ENCODE data around the gene MBP. TPM values are rescaled to one million over a fixed set of nuclear protein-coding genes. Genes with fewer than 3 reads are reported as not detected.
A peak's percentile ranks its signal among the peaks of the same experiment; 100 is the strongest.

Gene MBP
- total RNA-seq, 1 experiment from 2014 or later: 88.8 TPM

DNA sequence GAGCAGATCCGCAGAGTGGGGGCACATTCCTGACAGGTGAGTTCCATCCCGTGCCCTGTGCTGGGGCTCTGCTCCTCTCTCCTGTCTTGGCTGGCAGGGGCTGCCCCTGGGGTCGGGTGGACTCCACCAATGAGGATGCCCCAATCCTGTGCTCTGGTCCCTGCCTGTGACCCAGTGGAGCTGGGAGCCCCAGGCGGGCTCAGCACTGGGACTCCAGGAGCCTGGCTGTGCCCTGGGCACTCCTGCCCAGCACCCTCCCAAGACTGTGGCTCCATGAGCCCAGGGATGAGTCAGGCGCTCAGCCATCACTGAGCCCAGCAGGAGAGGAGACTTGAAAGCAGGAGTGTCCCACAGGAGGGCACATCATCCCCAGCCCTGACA lies 53.9 kb downstream of the MBP start:
- in situ Hi-C loops (cut with HindIII; ENCODE audit: low pct_unique_long_range_greater_than_20kb, low sequenced_read_pairs): no loop called here
- DNase-seq (ENCODE audit: low read depth, low spot score) (no peak), ATAC-seq (peak; percentile 42)
- Histone ChIP-seq H3K27ac (ENCODE audit: low read length) (peak overlapping the region; percentile 1), H3K4me1 (ENCODE audit: control insufficient read depth, insufficient read depth, low read length) (peaks cover 12% of the 10 kb centered on the region), H3K9me3 (ENCODE audit: control insufficient read depth, insufficient read depth, low read depth, low read length) (no peaks in the 10 kb centered on the region), H3K4me3 (ENCODE audit: low read depth in 2 of 2, low read length in 2 of 2) (no peak overlapping the region), H3K36me3 (ENCODE audit: control insufficient read depth, insufficient read depth, low read length) (no peaks in the 10 kb centered on the region), H3K27me3 (ENCODE audit: control insufficient read depth, insufficient read depth, low read length) (no peaks in the 10 kb centered on the region)
- intact Hi-C loops (cut with micrococcal nuclease; ENCODE audit: unreplicated experiment): no loop called here
- ChIA-PET CTCF (interaction anchor here (0.6 kb wide), 1 partner anchor 157 kb away, joined by 3 read pairs; no protein-coding TSS in a partner anchor), POLR2A (no interaction called here)
- BruUV-seq (replicated peaks): no TSS peak
- TF ChIP-seq, protein P1, sequence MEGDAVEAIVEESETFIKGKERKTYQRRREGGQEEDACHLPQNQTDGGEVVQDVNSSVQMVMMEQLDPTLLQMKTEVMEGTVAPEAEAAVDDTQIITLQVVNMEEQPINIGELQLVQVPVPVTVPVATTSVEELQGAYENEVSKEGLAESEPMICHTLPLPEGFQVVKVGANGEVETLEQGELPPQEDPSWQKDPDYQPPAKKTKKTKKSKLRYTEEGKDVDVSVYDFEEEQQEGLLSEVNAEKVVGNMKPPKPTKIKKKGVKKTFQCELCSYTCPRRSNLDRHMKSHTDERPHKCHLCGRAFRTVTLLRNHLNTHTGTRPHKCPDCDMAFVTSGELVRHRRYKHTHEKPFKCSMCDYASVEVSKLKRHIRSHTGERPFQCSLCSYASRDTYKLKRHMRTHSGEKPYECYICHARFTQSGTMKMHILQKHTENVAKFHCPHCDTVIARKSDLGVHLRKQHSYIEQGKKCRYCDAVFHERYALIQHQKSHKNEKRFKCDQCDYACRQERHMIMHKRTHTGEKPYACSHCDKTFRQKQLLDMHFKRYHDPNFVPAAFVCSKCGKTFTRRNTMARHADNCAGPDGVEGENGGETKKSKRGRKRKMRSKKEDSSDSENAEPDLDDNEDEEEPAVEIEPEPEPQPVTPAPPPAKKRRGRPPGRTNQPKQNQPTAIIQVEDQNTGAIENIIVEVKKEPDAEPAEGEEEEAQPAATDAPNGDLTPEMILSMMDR (IDR thresholded peaks at IDR 0.05): no peak
- TF ChIP-seq TCF7L2 (IDR thresholded peaks at IDR 0.05; ENCODE audit: low read depth, low read length) (no peak), POLR2AphosphoS5 (IDR thresholded peaks at IDR 0.05; ENCODE audit: low read depth, low read length) (no peak), SIN3A (IDR thresholded peaks at IDR 0.05; ENCODE audit: borderline replicate concordance, insufficient read depth, low read depth, low read length) (no peak)
- TF ChIP-seq, protein P2, sequence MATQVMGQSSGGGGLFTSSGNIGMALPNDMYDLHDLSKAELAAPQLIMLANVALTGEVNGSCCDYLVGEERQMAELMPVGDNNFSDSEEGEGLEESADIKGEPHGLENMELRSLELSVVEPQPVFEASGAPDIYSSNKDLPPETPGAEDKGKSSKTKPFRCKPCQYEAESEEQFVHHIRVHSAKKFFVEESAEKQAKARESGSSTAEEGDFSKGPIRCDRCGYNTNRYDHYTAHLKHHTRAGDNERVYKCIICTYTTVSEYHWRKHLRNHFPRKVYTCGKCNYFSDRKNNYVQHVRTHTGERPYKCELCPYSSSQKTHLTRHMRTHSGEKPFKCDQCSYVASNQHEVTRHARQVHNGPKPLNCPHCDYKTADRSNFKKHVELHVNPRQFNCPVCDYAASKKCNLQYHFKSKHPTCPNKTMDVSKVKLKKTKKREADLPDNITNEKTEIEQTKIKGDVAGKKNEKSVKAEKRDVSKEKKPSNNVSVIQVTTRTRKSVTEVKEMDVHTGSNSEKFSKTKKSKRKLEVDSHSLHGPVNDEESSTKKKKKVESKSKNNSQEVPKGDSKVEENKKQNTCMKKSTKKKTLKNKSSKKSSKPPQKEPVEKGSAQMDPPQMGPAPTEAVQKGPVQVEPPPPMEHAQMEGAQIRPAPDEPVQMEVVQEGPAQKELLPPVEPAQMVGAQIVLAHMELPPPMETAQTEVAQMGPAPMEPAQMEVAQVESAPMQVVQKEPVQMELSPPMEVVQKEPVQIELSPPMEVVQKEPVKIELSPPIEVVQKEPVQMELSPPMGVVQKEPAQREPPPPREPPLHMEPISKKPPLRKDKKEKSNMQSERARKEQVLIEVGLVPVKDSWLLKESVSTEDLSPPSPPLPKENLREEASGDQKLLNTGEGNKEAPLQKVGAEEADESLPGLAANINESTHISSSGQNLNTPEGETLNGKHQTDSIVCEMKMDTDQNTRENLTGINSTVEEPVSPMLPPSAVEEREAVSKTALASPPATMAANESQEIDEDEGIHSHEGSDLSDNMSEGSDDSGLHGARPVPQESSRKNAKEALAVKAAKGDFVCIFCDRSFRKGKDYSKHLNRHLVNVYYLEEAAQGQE (IDR thresholded peaks at IDR 0.05; ENCODE audit: insufficient read depth in 1 of 2, low read depth in 2 of 2, low read length in 1 of 2): no peak

DNA sequence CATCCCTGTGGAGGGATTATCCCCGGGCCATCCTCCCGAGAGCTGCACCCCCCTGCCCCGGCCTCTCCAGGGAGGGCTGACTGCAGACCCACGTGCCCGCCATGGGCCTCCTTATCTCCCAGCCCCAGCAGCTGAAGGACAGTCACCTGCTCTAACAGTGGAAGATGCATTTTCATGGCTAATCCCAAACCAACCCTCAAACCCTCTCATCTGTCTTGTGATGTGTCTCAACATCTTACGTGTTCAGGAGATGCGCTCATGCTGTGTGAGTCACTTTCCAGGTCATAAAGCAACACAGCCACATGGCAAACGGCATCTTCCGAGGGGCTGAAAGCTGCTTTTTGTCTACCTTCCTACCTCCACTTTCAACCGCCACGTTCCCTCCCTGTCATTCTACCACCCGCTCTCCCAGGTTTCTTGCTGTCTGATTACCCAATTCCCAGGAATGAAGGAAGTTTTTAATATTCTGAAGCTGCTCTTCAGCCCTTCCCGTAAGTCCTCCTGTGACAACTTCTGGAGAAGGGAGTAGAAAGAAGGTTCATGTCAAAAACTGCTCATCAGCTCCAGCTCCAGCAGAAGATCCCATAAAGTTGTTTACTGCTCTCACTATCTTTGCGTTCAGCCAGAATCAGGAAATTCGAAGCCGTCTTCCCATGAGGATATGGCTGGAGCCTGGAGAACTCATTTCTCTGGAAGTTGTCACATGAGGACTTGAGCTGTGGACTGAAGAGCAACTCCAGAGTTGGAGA lies 54.5 kb downstream of the MBP start:
- BruUV-seq (replicated peaks): no TSS peak
- Histone ChIP-seq H3K27ac (ENCODE audit: low read length) (no peak overlapping the region), H3K27me3 (ENCODE audit: control insufficient read depth, insufficient read depth, low read length) (no peaks in the 10 kb centered on the region), H3K9me3 (ENCODE audit: control insufficient read depth, insufficient read depth, low read depth, low read length) (no peaks in the 10 kb centered on the region), H3K4me1 (ENCODE audit: control insufficient read depth, insufficient read depth, low read length) (peaks cover 18% of the 10 kb centered on the region), H3K36me3 (ENCODE audit: control insufficient read depth, insufficient read depth, low read length) (no peaks in the 10 kb centered on the region), H3K4me3 (ENCODE audit: low read depth in 2 of 2, low read length in 2 of 2) (no peak overlapping the region)
- TF ChIP-seq POLR2AphosphoS5 (IDR thresholded peaks at IDR 0.05; ENCODE audit: low read depth, low read length) (no peak), SIN3A (IDR thresholded peaks at IDR 0.05; ENCODE audit: borderline replicate concordance, insufficient read depth, low read depth, low read length) (no peak), TCF7L2 (IDR thresholded peaks at IDR 0.05; ENCODE audit: low read depth, low read length) (no peak)
- TF ChIP-seq, protein P2 (IDR thresholded peaks at IDR 0.05; ENCODE audit: insufficient read depth in 1 of 2, low read depth in 2 of 2, low read length in 1 of 2): no peak
- TF ChIP-seq, protein P1 (IDR thresholded peaks at IDR 0.05): no peak
- in situ Hi-C loops (cut with HindIII; ENCODE audit: low pct_unique_long_range_greater_than_20kb, low sequenced_read_pairs) (no loop called here), intact Hi-C loops (cut with micrococcal nuclease; ENCODE audit: unreplicated experiment) (no loop called here)
- ChIA-PET CTCF (no interaction called here), POLR2A (no interaction called here)
- DNase-seq (ENCODE audit: low read depth, low spot score) (no peak), ATAC-seq (no peak)
